Body of pancreas (tissue), 4 donors: Measurements from ENCODE around the gene C16orf74. TPM values are rescaled to one million over a fixed set of nuclear protein-coding genes. Genes with fewer than 3 reads are reported as not detected.
A peak's percentile ranks its signal among the peaks of the same experiment; 100 is the strongest.

Experiments used
- ATAC-seq: fragments of 150-250 bp; one replicate; pipeline ENCODE4 v1.9.1; 2016
- DNase-seq, 4 donors: peaks; one replicate each; pipeline ENCODE4 v3.0.0-alpha.2; 2019
- H3K27ac ChIP-seq, 4 donors: fragments of 200-600 bp; sonication (generic); 1 replicate in 3 of 4; 2 replicates in 1 of 4; pipeline versions ENCODE4 v1.5.1 to v1.6.1; 2016 to 2019; ENCODE audit warnings: mild to moderate bottlenecking in 1 of 4, mixed read lengths in 1 of 4, moderate library complexity in 1 of 4
- H3K27me3 ChIP-seq, 2 donors: fragments of 200-600 bp; sonication (generic); one replicate each; pipeline ENCODE4 v1.6.0; 2016; ENCODE audit warnings: mild to moderate bottlenecking in 1 of 2
- H3K36me3 ChIP-seq, 2 donors: fragments of 200-600 bp; sonication (generic); replicated peaks in 1 of 2; 2 replicates each; pipeline ENCODE4 v1.5.1; 2016; ENCODE audit warnings: low read depth in 2 of 2; ENCODE audit not compliant: insufficient read depth in 1 of 2
- H3K4me1 ChIP-seq: fragments of 200-600 bp; sonication (generic); one replicate; pipeline ENCODE4 v1.6.0; 2016
- H3K4me3 ChIP-seq, 2 donors: fragments of 200-600 bp; sonication (generic); 1 replicate in 1 of 2; 2 replicates in 1 of 2; pipeline ENCODE4 v1.5.1; 2016 to 2019
- H3K9me3 ChIP-seq, 3 donors: fragments of 200-600 bp; sonication (generic); 1 replicate in 2 of 3; 2 replicates in 1 of 3; pipeline ENCODE4 v1.5.1; 2016
- POLR2A ChIP-seq, 3 donors: fragments of 450-650 bp; IDR thresholded peaks; one replicate each; pipeline ENCODE4 v1.6.1; 2016; ENCODE audit warnings: antibody characterized with exemption in 3 of 3, mild to moderate bottlenecking in 2 of 3
- WGBS, 2 donors: methylation state at CpG; one replicate each; pipeline ENCODE4 v1.1.5; 2017; 5-methylcytosine and 5-hydroxymethylcytosine counted together
- intact Hi-C: fragments of 100-400 bp; cut with DNase I; formaldehyde crosslinking; loops from one replicate; pipeline ENCODE4 v1.15.1; 2023
- microRNA counts, 2 donors: library from miRNA; unstranded; fragments of <30 nt; microRNA quantifications; one replicate each; lab custom pipeline; 2017
- microRNA-seq, 2 donors: library from miRNA; unstranded; fragments of <30 nt; microRNA quantifications; one replicate each; pipeline ENCODE4, GENCODE V29; 2016; ENCODE audit warnings: borderline number of aligned reads in 2 of 2, borderline replicate concordance in 2 of 2
- small RNA-seq: library from RNA; depleted of rRNA; stranded (forward); fragments of <200 nt; gene quantifications from one replicate; pipeline ENCODE3, GENCODE V24; 2016
- total RNA-seq, 2 donors: library from RNA; depleted of rRNA; stranded (reverse); fragments of >200 nt; gene quantifications; one replicate each; pipeline ENCODE4 v1.1.0, GENCODE V29; 2016
- TF ChIP-seq, protein P1 (sequence below), 7 experiments: fragments of 450-650 bp in 4 of 7; fragments of 200-600 bp in 3 of 7; sonication (generic) in 3 of 7; IDR thresholded peaks; one replicate each; pipeline ENCODE4 v1.5.1; 2016 to 2019; ENCODE audit warnings: antibody characterized with exemption in 7 of 7

Gene C16orf74
- total RNA-seq, 2 donors from 2014 or later: 1.0 to 5.9 TPM

DNA sequence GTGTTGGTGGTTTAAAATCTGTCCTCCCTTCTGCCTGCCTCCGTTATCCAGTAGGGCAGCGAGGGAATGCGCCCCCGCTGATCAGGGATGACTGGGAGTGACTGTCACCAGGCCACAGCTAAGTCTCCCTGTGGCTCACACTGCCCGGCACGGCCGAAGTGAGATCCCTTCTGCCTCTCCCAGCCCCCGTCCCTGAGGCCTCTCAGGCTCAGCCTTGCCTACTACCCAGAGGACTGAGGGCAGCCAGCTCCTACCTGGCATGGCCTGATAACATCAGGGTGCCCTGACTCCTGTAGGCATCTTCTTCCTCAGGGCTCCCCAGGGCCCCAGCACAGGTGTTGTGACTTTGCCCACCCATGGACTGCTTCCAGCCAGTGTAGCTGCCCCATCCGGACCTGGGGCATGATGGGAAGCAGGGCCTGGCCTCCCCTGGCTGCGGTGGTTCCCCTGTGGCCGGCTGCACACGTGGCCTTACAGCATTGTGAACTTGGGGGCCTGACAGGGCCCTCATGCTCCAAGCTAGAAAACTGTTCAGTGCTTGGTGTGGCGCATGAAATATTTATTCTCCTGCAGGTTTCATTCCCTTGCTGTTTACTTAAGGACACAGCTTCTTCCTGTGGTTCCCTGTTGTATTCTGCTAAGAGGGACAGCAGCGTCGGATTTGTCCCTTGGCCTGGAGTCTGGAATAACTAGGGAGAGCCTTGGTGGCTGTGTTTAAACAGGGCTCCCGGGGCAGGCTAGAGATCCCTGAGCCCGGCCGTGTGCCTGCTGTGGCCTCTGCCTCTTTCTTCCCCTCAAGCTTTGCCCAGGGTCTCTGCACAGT, 92.2 kb downstream of the C16orf74 start:
- DNase-seq: no peak
- 81 to 85% methylated on average over 10 to 18 of the region's 18 CpGs for WGBS, 2 donors
- Histone ChIP-seq H3K36me3 (peaks cover 42 to 47% of the 10 kb centered on the region in 2 donors), H3K27ac (peak overlapping the region in 1 of 4 donors; percentile 14), H3K27me3 (no peaks in the 10 kb centered on the region), H3K4me3 (no peak overlapping the region), H3K9me3 (no peaks in the 10 kb centered on the region), H3K4me1 (peaks cover 4% of the 10 kb centered on the region)
- TF ChIP-seq POLR2A (IDR thresholded peaks at IDR 0.05): no peak
- TF ChIP-seq, protein P1, sequence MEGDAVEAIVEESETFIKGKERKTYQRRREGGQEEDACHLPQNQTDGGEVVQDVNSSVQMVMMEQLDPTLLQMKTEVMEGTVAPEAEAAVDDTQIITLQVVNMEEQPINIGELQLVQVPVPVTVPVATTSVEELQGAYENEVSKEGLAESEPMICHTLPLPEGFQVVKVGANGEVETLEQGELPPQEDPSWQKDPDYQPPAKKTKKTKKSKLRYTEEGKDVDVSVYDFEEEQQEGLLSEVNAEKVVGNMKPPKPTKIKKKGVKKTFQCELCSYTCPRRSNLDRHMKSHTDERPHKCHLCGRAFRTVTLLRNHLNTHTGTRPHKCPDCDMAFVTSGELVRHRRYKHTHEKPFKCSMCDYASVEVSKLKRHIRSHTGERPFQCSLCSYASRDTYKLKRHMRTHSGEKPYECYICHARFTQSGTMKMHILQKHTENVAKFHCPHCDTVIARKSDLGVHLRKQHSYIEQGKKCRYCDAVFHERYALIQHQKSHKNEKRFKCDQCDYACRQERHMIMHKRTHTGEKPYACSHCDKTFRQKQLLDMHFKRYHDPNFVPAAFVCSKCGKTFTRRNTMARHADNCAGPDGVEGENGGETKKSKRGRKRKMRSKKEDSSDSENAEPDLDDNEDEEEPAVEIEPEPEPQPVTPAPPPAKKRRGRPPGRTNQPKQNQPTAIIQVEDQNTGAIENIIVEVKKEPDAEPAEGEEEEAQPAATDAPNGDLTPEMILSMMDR (IDR thresholded peaks at IDR 0.05): no peak
- no peak for ATAC-seq
- intact Hi-C loops: no loop called here

DNA sequence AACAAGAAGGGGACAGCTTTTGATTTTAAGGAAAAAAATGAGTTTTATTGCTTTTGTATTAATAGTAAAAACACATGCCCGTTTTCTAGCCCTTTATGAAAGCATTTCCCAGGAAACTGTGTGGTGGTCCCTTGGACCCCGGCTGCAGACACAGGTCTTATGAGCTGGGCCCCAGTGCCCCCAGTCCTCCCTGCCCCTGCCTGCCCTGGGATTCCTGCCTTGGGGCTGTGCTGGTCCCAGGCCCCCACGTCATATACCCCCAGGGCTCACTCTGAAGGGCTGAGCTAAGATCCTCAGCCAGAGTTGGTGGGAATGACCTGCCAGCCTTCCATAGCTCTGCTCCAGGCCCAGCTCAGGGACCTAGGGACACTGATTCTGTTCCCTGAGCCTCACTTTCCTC, 92.9 kb downstream of the C16orf74 start:
- ATAC-seq: no peak
- H3K4me1 ChIP-seq: peaks cover 5% of the 10 kb centered on the region
- no peak for DNase-seq
- intact Hi-C loops: no loop called here
- H3K9me3 ChIP-seq: no peaks in the 10 kb centered on the region
- TF ChIP-seq, protein P1 (IDR thresholded peaks at IDR 0.05): no peak
- TF ChIP-seq POLR2A (IDR thresholded peaks at IDR 0.05): no peak
- H3K36me3 ChIP-seq: peaks cover 40 to 43% of the 10 kb centered on the region in 2 donors
- H3K27ac ChIP-seq: peak overlapping the region in 1 of 4 donors; percentile 14
- WGBS, 2 donors: 80 to 82% methylated on average over 2 to 3 of the region's 3 CpGs
- no peak overlapping the region for H3K4me3 ChIP-seq
- H3K27me3 ChIP-seq: no peaks in the 10 kb centered on the region

MicroRNAs encoded within 50 kb of the gene (microRNA counts, 767-probe panel; counts per million panel counts)
- microRNA hsa-miR-1910 (lab: Ali Mortazavi, UCI): 0 to 736 counts per million in 2 donors

Small RNA genes within 50 kb of the gene (microRNA-seq; reads per million reads assigned to microRNA genes)
- 0 reads per million in 2 donors for gene MIR1910

Small RNA genes within 50 kb of the gene (small RNA-seq; reads per million reads assigned to genes)
- gene RN7SL381P: not detected
- gene RNU1-103P: not detected

Other genes with a start within 250 kb of the C16orf74 start
- 100 to 1,000 TPM in 1 of 2 donors, 10 to 100 TPM in 1; 76.5 to 221 TPM for gene GSE1, start 137.8 kb downstream of the C16orf74 start, total RNA-seq
- under 1 TPM; 0.26 to 0.33 TPM for gene GINS2, start 62.1 kb downstream of the C16orf74 start, total RNA-seq
- gene EMC8, start 48.4 kb upstream of the C16orf74 start, total RNA-seq: 10 to 100 TPM; 16.3 to 30.7 TPM
- gene COX4I1, start 48.6 kb upstream of the C16orf74 start, total RNA-seq: 100 to 1,000 TPM; 259 to 291 TPM
- 1 to 10 TPM; 6.2 to 8.2 TPM for gene IRF8, start 148.1 kb upstream of the C16orf74 start, total RNA-seq